Measurements from ENCODE around the gene KNOP1. TPM values are rescaled to one million over a fixed set of nuclear protein-coding genes. Genes with fewer than 3 reads are reported as not detected.

The KNOP1 gene
- total and polyA plus RNA-seq, 10 of the 15 experiments (the other 5 are each of a cell fraction or from before 2014, with no cell fraction given) = 13.8 to 47.2 (median 32.1) TPM

GRCh38 chr16:19760356-19761060, 42.5 kb upstream of the KNOP1 start (continued):
- no peak for TF ChIP-seq ZBTB33 (IDR thresholded peaks at IDR 0.05)

GRCh38 chr16:19757762-19758595, 40.0 kb upstream of the KNOP1 start:
- Histone ChIP-seq H3K9me3 (replicated peaks; ENCODE audit: control insufficient read depth, insufficient read depth, low read length) (no peaks in the 10 kb centered on the region), H4K20me1 (ENCODE audit: control insufficient read depth, insufficient read depth) (no peaks in the 10 kb centered on the region), H3K4me3 (no peak overlapping the region), H3K27ac (ENCODE audit: control insufficient read depth, insufficient read depth) (no peak overlapping the region), H2AFZ (ENCODE audit: control insufficient read depth, low read depth, low read length) (no peak overlapping the region), H3K79me2 (ENCODE audit: control insufficient read depth, insufficient read depth, low read length) (no peaks in the 10 kb centered on the region), H3K36me3 (ENCODE audit: control insufficient read depth in 2 of 2, insufficient read depth in 2 of 2, low read length in 1 of 2) (no peaks in the 10 kb centered on the region), H3K4me1 (ENCODE audit: control insufficient read depth, insufficient read depth, low read length) (no peaks in the 10 kb centered on the region), H3K27me3 (replicated peaks in 1 of 2; ENCODE audit: control insufficient read depth in 2 of 2, insufficient read depth in 2 of 2, low read length in 1 of 2) (no peaks in the 10 kb centered on the region), H3K4me2 (ENCODE audit: control insufficient read depth, insufficient read depth) (no peak overlapping the region), H3K9ac (ENCODE audit: control insufficient read depth, insufficient read depth, low read length) (no peak overlapping the region)
- 36% methylated on average over 8 of the region's 8 CpGs for WGBS (ENCODE audit: insufficient coverage, insufficient replicate concordance, low lambda C conversion rate, missing lambda C conversion rate)
- RAD21 ChIA-PET (ENCODE audit: unreplicated experiment) = no interaction called here
- DNase-seq (ENCODE audit: low read depth, low spot score) = no peak
- ATAC-seq = no peak
- intact Hi-C loops (cut with micrococcal nuclease; ENCODE audit: unreplicated experiment) (no loop called here), in situ Hi-C loops (cut with MboI) (no loop called here)
- TF ChIP-seq RFX5 (IDR thresholded peaks at IDR 0.05; ENCODE audit: low read depth, low read length) = no peak
- no peak for TF ChIP-seq NRF1 (conservative IDR thresholded peaks at IDR 0.05; ENCODE audit: low read depth, low read length)
- no peak for TF ChIP-seq ZZZ3 (IDR thresholded peaks at IDR 0.05; ENCODE audit: control insufficient read depth, insufficient read length, low read depth)
- TF ChIP-seq REST (IDR thresholded peaks at IDR 0.05; ENCODE audit: low read depth, low read length) = no peak
- no peak for TF ChIP-seq EGR1 (IDR thresholded peaks at IDR 0.05; ENCODE audit: borderline replicate concordance in 1 of 2, low read depth in 2 of 2, low read length in 2 of 2)
- POLR2A ChIA-PET = interaction anchor here (0.6 kb wide), 1 partner anchor 155 kb away, joined by 3 read pairs; no protein-coding TSS in a partner anchor
- CTCF ChIA-PET = no interaction called here
- no peak for FAIRE-seq
- no TSS peak for BruUV-seq (replicated peaks)
- SMC1A ChIA-PET (ENCODE audit: uncharacterized antibody, unreplicated experiment) = interaction anchor here (1.6 kb wide), 1 partner anchor 9 kb away, joined by 8 read pairs; no protein-coding TSS in a partner anchor

Data from GM12878 (cell line).